Measurements from ENCODE around the gene USP5. TPM values are rescaled to one million over a fixed set of nuclear protein-coding genes. Genes with fewer than 3 reads are reported as not detected.
A peak's percentile ranks its signal among the peaks of the same experiment; 100 is the strongest.
"Not testable (repeated sequence)": the region's sequence is repeated elsewhere in the genome, so short reads cannot be mapped to it uniquely, and the experiment has no call there.

USP5 gene
- total RNA-seq, 1 donor from 2014 or later = 134 TPM

GRCh38 chr12:6874015-6874368 is 22.0 kb downstream of the USP5 start:
- peak overlapping the region; percentile 92 for H3K4me3 Mint-ChIP-seq (ENCODE audit: low read depth)
- H3K9me3 Mint-ChIP-seq = not testable (repeated sequence)

GRCh38 chr12:6879824-6880223 is 27.9 kb downstream of the USP5 start:
- H3K9me3 Mint-ChIP-seq; H3K4me3 Mint-ChIP-seq (ENCODE audit: low read depth); DNase-seq (ENCODE audit: low spot score); H3K27me3 Mint-ChIP-seq (ENCODE audit: low read depth); H3K27ac Mint-ChIP-seq; intact Hi-C loops (cut with micrococcal nuclease); H3K4me1 Mint-ChIP-seq (ENCODE audit: low read depth): not testable (repeated sequence)
- peaks cover 30% of the 10 kb centered on the region for H3K36me3 Mint-ChIP-seq (ENCODE audit: low read depth)

More at GRCh38 chr12:6874015-6874368, 22.0 kb downstream of the USP5 start:
- H3K27me3 Mint-ChIP-seq (ENCODE audit: low read depth); DNase-seq (ENCODE audit: low spot score); intact Hi-C loops (cut with micrococcal nuclease): not testable (repeated sequence)
- peaks cover 60% of the 10 kb centered on the region for H3K36me3 Mint-ChIP-seq (ENCODE audit: low read depth)
- H3K4me1 Mint-ChIP-seq (ENCODE audit: low read depth) = peaks cover 46% of the 10 kb centered on the region
- peak overlapping the region; percentile 83 for H3K27ac Mint-ChIP-seq

- H3K27ac Mint-ChIP-seq = no peak overlapping the region
- no peaks in the 10 kb centered on the region for H3K27me3 Mint-ChIP-seq (ENCODE audit: low read depth)
- peaks cover 27% of the 10 kb centered on the region for H3K36me3 Mint-ChIP-seq (ENCODE audit: low read depth)
- intact Hi-C loops (cut with micrococcal nuclease) = no loop called here
- H3K9me3 Mint-ChIP-seq = no peaks in the 10 kb centered on the region
- DNase-seq (ENCODE audit: low spot score) = no peak
- H3K4me1 Mint-ChIP-seq (ENCODE audit: low read depth) = no peaks in the 10 kb centered on the region
- no peak overlapping the region for H3K4me3 Mint-ChIP-seq (ENCODE audit: low read depth)
These were observed 31.3 kb downstream of the USP5 start for GRCh38 chr12:6883252-6883651.

GRCh38 chr12:6883683-6884082 is 31.7 kb downstream of the USP5 start:
- no peaks in the 10 kb centered on the region for H3K9me3 Mint-ChIP-seq
- DNase-seq (ENCODE audit: low spot score) = no peak
- no peaks in the 10 kb centered on the region for H3K4me1 Mint-ChIP-seq (ENCODE audit: low read depth)
- H3K4me3 Mint-ChIP-seq (ENCODE audit: low read depth) = no peak overlapping the region
- no peak overlapping the region for H3K27ac Mint-ChIP-seq
- H3K27me3 Mint-ChIP-seq (ENCODE audit: low read depth) = no peaks in the 10 kb centered on the region
- peaks cover 30% of the 10 kb centered on the region for H3K36me3 Mint-ChIP-seq (ENCODE audit: low read depth)
- intact Hi-C loops (cut with micrococcal nuclease) = no loop called here

GRCh38 chr12:6884539-6884938 is 32.6 kb downstream of the USP5 start:
- no peak overlapping the region for H3K4me3 Mint-ChIP-seq (ENCODE audit: low read depth)
- no peak overlapping the region for H3K27ac Mint-ChIP-seq
- no peaks in the 10 kb centered on the region for H3K9me3 Mint-ChIP-seq
- intact Hi-C loops (cut with micrococcal nuclease) = no loop called here
- no peaks in the 10 kb centered on the region for H3K4me1 Mint-ChIP-seq (ENCODE audit: low read depth)
- H3K36me3 Mint-ChIP-seq (ENCODE audit: low read depth) = peaks cover 30% of the 10 kb centered on the region
- H3K27me3 Mint-ChIP-seq (ENCODE audit: low read depth) = no peaks in the 10 kb centered on the region
- no peak for DNase-seq (ENCODE audit: low spot score)

- H3K27me3 Mint-ChIP-seq (ENCODE audit: low read depth); DNase-seq (ENCODE audit: low spot score); H3K9me3 Mint-ChIP-seq; intact Hi-C loops (cut with micrococcal nuclease); H3K4me1 Mint-ChIP-seq (ENCODE audit: low read depth); H3K27ac Mint-ChIP-seq; H3K4me3 Mint-ChIP-seq (ENCODE audit: low read depth): not testable (repeated sequence)
- H3K36me3 Mint-ChIP-seq (ENCODE audit: low read depth) = peaks cover 32% of the 10 kb centered on the region
These were observed 34.5 kb downstream of the USP5 start for GRCh38 chr12:6886206-6886999.

GRCh38 chr12:6887460-6887859 is 35.5 kb downstream of the USP5 start:
- peaks cover 35% of the 10 kb centered on the region for H3K36me3 Mint-ChIP-seq (ENCODE audit: low read depth)
- H3K9me3 Mint-ChIP-seq = no peaks in the 10 kb centered on the region
- DNase-seq (ENCODE audit: low spot score) = no peak
- H3K4me3 Mint-ChIP-seq (ENCODE audit: low read depth) = no peak overlapping the region
- H3K4me1 Mint-ChIP-seq (ENCODE audit: low read depth) = peaks cover 11% of the 10 kb centered on the region
- no peaks in the 10 kb centered on the region for H3K27me3 Mint-ChIP-seq (ENCODE audit: low read depth)
- no peak overlapping the region for H3K27ac Mint-ChIP-seq
- intact Hi-C loops (cut with micrococcal nuclease) = no loop called here

GRCh38 chr12:6888360-6888759 is 36.4 kb downstream of the USP5 start:
- Mint-ChIP-seq H3K9me3 (no peaks in the 10 kb centered on the region), H3K27me3 (ENCODE audit: low read depth) (no peaks in the 10 kb centered on the region), H3K36me3 (ENCODE audit: low read depth) (peaks cover 32% of the 10 kb centered on the region), H3K4me1 (ENCODE audit: low read depth) (peaks cover 13% of the 10 kb centered on the region), H3K27ac (no peak overlapping the region), H3K4me3 (ENCODE audit: low read depth) (no peak overlapping the region)
- DNase-seq (ENCODE audit: low spot score) = no peak
- intact Hi-C loops (cut with micrococcal nuclease) = no loop called here

- intact Hi-C loops (cut with micrococcal nuclease); DNase-seq (ENCODE audit: low spot score); H3K4me3 Mint-ChIP-seq (ENCODE audit: low read depth); H3K27ac Mint-ChIP-seq; H3K27me3 Mint-ChIP-seq (ENCODE audit: low read depth); H3K9me3 Mint-ChIP-seq: not testable (repeated sequence)
- Mint-ChIP-seq H3K36me3 (ENCODE audit: low read depth) (peaks cover 32% of the 10 kb centered on the region), H3K4me1 (ENCODE audit: low read depth) (peaks cover 13% of the 10 kb centered on the region)
These were observed 36.8 kb downstream of the USP5 start for GRCh38 chr12:6888794-6889193.

GRCh38 chr12:6889775-6890573 is 38.0 kb downstream of the USP5 start:
- Mint-ChIP-seq H3K36me3 (ENCODE audit: low read depth) (peaks cover 21% of the 10 kb centered on the region), H3K27ac (peak overlapping the region; percentile 92), H3K4me3 (ENCODE audit: low read depth) (peak overlapping the region; percentile 67), H3K4me1 (ENCODE audit: low read depth) (peaks cover 13% of the 10 kb centered on the region)
- H3K9me3 Mint-ChIP-seq; DNase-seq (ENCODE audit: low spot score); H3K27me3 Mint-ChIP-seq (ENCODE audit: low read depth): not testable (repeated sequence)
- intact Hi-C loops (cut with micrococcal nuclease) = loop anchor here (5.0 kb wide), 1 partner anchor 103 kb away; the partner anchor contains the start of gene CD4

- intact Hi-C loops (cut with micrococcal nuclease) = loop anchor here (1.0 to 5.0 kb wide), 5 partner anchors 13 to 104 kb away; partner anchors contain the start of genes CD4, LRRC23, RNU7-1 and SPSB2
- Mint-ChIP-seq H3K4me3 (ENCODE audit: low read depth) (peak overlapping the region; percentile 80), H3K9me3 (no peaks in the 10 kb centered on the region), H3K36me3 (ENCODE audit: low read depth) (peaks cover 14% of the 10 kb centered on the region), H3K27me3 (ENCODE audit: low read depth) (no peaks in the 10 kb centered on the region), H3K4me1 (ENCODE audit: low read depth) (peaks cover 13% of the 10 kb centered on the region), H3K27ac (peak overlapping the region; percentile 92)
- peak; percentile 98 for DNase-seq (ENCODE audit: low spot score)
These were observed 39.1 kb downstream of the USP5 start for GRCh38 chr12:6890789-6891645.

- Mint-ChIP-seq H3K27me3 (ENCODE audit: low read depth) (no peaks in the 10 kb centered on the region), H3K27ac (peak overlapping the region; percentile 92), H3K36me3 (ENCODE audit: low read depth) (peaks cover 12% of the 10 kb centered on the region), H3K4me3 (ENCODE audit: low read depth) (peak overlapping the region; percentile 80), H3K4me1 (ENCODE audit: low read depth) (peaks cover 13% of the 10 kb centered on the region), H3K9me3 (no peaks in the 10 kb centered on the region)
- no peak for DNase-seq (ENCODE audit: low spot score)
- intact Hi-C loops (cut with micrococcal nuclease) = loop anchor here (1.0 to 5.0 kb wide), 5 partner anchors 13 to 104 kb away; partner anchors contain the start of genes CD4, LRRC23, RNU7-1 and SPSB2
These were observed 39.7 kb downstream of the USP5 start for GRCh38 chr12:6891646-6892001.
